ENCODE data around the gene ZDHHC1.

The ZDHHC1 gene

GRCh38 chr16:67413978-67414911, 2.0 kb downstream of the ZDHHC1 start:
- no peak for DNase-seq

GRCh38 chr16:67412294-67412693, 4.0 kb downstream of the ZDHHC1 start:
- no peak for DNase-seq

GRCh38 chr16:67411339-67411738, 4.9 kb downstream of the ZDHHC1 start:
- DNase-seq = no peak

- no peak for DNase-seq
Observed at GRCh38 chr16:67409631-67410030, 6.6 kb downstream of the ZDHHC1 start.

GRCh38 chr16:67407788-67408452, 8.4 kb downstream of the ZDHHC1 start:
- no peak for DNase-seq

- DNase-seq = no peak
Observed at GRCh38 chr16:67407176-67407787, 9.0 kb downstream of the ZDHHC1 start.

GRCh38 chr16:67406111-67406971, 9.9 kb downstream of the ZDHHC1 start:
- DNase-seq = peak in 5 of 56 donors; percentile 11 to 37 (median 30)

- no peak for DNase-seq
Observed at GRCh38 chr16:67405336-67405735, 10.9 kb downstream of the ZDHHC1 start.

GRCh38 chr16:67404740-67405226, 11.5 kb downstream of the ZDHHC1 start:
- no peak for DNase-seq

- DNase-seq = no peak
Observed at GRCh38 chr16:67403976-67404555, 12.2 kb downstream of the ZDHHC1 start.

- DNase-seq = no peak
Observed at GRCh38 chr16:67400901-67401300, 15.4 kb downstream of the ZDHHC1 start.

- no peak for DNase-seq
Observed at GRCh38 chr16:67399749-67400704, 16.2 kb downstream of the ZDHHC1 start.

- peak in 32 of 56 donors; percentile 16 to 68 (median 36) for DNase-seq
Observed at GRCh38 chr16:67399218-67399733, 17.0 kb downstream of the ZDHHC1 start.

GRCh38 chr16:67398546-67399217, 17.6 kb downstream of the ZDHHC1 start:
- DNase-seq = no peak

GRCh38 chr16:67397812-67398545, 18.3 kb downstream of the ZDHHC1 start:
- DNase-seq = no peak

- no peak for DNase-seq
Observed at GRCh38 chr16:67397036-67397801, 19.1 kb downstream of the ZDHHC1 start.
